ENCODE measurements around the gene BMERB1. TPM values are rescaled to one million over a fixed set of nuclear protein-coding genes. Genes with fewer than 3 reads are reported as not detected.

Gene BMERB1
- total RNA-seq, 2 experiments from 2014 or later = 21.6 to 23.2 TPM

- ChIA-PET CTCF (no interaction called here), POLR2A (no interaction called here)
Measured at GRCh38 chr16:15517743-15518377, 83.5 kb downstream of the BMERB1 start.

- ChIA-PET CTCF (interaction anchor here (0.6 kb wide), 1 partner anchor 29 kb away, joined by 3 read pairs; no protein-coding TSS in a partner anchor), POLR2A (no interaction called here)
Measured at GRCh38 chr16:15518381-15519351, 84.3 kb downstream of the BMERB1 start.

GRCh38 chr16:15519790-15520189, 85.4 kb downstream of the BMERB1 start:
- CTCF ChIA-PET = no interaction called here

GRCh38 chr16:15521390-15521757, 87.0 kb downstream of the BMERB1 start:
- CTCF ChIA-PET = no interaction called here
- POLR2A ChIA-PET = no interaction called here

More at GRCh38 chr16:15519790-15520189, 85.4 kb downstream of the BMERB1 start:
- POLR2A ChIA-PET = no interaction called here

- ChIA-PET CTCF (interaction anchor here (0.5 kb wide), 1 partner anchor 186 kb away, joined by 3 read pairs; no protein-coding TSS in a partner anchor), POLR2A (no interaction called here)
Measured at GRCh38 chr16:15521758-15522509, 87.5 kb downstream of the BMERB1 start.

DNA sequence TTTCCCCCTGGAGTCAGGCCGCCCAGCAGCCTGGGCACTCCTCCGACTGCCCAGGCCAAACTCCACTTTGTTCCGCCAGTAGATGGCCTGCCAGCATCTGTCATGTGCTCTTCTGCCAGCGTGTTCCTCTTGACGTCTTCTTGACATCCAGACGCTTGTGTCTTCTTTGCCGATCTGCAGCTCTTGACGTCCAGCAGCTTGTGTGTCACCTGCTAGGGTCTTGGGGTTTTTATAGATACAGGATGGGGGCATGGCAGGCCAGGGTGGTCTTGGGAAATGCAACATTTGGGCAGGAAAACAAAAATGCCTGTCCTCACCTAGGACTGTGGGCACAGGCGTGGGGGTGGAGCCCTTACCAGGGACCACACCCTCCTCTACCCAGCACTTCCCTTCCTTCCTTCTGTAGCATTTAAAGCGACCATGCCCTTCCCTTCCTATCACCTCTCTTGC, 88.7 kb downstream of the BMERB1 start:
- POLR2A ChIA-PET = no interaction called here
- CTCF ChIA-PET = interaction anchor here (1.0 kb wide), 1 partner anchor 11 kb away, joined by 3 read pairs; no protein-coding TSS in a partner anchor

GRCh38 chr16:15523939-15524338, 89.6 kb downstream of the BMERB1 start:
- CTCF ChIA-PET = interaction anchor here (0.8 to 1.0 kb wide), 2 partner anchors 10 to 19 kb away, joined by 3 to 4 read pairs; no protein-coding TSS in a partner anchor
- POLR2A ChIA-PET = no interaction called here

DNA sequence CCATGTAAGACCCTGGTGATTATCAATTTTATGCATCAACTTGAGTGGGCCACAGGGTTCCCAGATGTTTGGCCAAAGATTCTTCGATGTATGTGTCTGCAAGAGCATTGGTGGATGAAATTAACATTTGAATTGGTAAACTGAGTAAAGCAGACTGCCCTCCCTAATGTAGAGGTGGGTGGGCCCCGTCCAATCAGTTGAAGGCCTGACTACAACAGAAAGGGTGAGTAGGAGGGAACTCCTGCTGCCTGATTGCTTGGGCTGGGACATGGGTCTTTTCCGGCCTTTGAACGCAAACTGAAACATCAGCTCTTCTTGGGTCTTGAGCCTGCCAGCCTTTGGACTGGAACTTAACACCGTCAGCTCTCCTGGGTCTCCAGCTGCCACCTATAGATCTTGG, 90.6 kb downstream of the BMERB1 start:
- ChIA-PET POLR2A (no interaction called here), CTCF (no interaction called here)

- POLR2A ChIA-PET = no interaction called here
- CTCF ChIA-PET = no interaction called here
Measured at GRCh38 chr16:15526097-15526496, 91.7 kb downstream of the BMERB1 start.

DNA sequence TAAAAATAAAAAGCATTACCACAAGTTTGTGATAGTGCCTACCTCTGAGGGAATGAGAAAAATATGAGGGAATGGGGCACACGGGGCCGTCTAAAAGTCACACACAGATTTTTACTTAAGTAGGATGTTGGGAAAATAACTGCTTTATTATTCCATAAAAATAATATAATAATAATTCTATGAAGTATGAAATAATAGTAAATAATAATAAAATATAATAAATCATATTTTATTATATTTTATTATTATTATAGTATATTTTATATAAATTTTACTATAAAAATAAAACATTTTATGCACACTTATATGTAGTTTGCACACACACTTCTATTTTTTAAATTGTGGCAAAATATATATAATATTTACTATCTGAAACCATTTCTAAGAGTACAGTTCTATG, 92.3 kb downstream of the BMERB1 start:
- POLR2A ChIA-PET = no interaction called here
- CTCF ChIA-PET = no interaction called here

GRCh38 chr16:15529673-15530072, 95.3 kb downstream of the BMERB1 start:
- POLR2A ChIA-PET = no interaction called here

GRCh38 chr16:15530085-15530484, 95.7 kb downstream of the BMERB1 start:
- CTCF ChIA-PET = no interaction called here
- POLR2A ChIA-PET = no interaction called here

More at GRCh38 chr16:15529673-15530072, 95.3 kb downstream of the BMERB1 start:
- CTCF ChIA-PET = no interaction called here

DNA sequence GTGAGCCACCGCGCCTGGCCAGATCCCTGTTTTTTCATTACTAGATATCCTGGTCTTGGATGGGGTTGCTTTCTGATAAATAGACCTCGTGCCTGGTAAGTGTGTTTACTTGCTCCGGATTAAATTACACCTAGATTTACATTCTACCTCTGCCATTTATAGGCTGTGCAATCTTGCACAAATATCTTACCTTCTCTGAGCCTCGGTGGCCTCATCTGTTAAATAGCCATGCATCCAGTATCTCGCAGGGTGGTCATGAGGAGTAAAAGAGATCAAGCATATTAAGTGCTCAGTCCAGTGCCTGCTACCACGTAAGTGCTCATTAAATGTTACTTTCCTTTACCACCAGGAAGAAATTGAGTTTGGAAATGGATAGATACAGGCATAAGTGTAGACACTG, 98.4 kb downstream of the BMERB1 start:
- ChIA-PET CTCF (no interaction called here), POLR2A (no interaction called here)

DNA sequence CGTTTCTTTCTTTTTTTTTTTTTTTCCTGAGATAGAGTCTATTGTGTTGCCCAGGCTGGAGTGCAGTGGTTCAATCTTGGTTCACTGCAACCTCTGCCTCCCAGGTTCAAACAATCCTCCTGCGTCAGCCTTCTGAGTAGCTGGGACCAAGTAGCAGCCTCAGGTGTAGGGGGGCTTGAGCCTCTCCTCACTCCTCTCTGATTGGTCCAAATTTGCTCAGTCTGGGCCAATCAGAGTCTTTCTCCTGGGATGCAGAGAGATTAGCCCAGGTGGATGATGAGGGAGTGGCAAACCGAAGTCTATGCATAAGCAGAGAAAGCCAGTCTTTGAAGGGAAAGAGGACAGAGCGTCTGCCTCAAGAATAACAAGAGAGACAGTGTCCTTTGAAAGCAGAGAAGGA, 99.0 kb downstream of the BMERB1 start:
- ChIA-PET CTCF (no interaction called here), POLR2A (no interaction called here)

GRCh38 chr16:15535772-15536171, 101.4 kb downstream of the BMERB1 start:
- CTCF ChIA-PET = no interaction called here
- POLR2A ChIA-PET = no interaction called here

GRCh38 chr16:15536843-15537242, 102.5 kb downstream of the BMERB1 start:
- CTCF ChIA-PET = no interaction called here
- POLR2A ChIA-PET = no interaction called here

DNA sequence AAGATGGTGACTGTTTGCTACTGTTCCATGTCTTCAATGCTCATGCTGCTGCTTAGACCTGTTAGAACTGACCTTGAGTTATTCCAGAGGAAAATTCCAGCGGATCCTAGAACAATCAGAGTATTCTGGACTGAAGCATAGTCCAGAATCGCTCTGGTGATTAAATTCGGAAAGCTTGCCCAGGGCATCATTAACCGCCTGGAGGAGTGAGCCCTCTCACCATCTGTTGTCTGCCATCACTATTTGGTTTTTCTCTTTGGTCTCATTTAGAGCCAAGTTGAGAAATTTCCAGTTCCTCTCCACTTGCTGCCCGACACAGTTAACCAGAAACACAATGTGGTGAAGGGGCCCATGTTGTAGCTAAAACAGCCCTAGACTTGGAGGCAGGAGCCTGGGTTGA, 104.1 kb downstream of the BMERB1 start:
- CTCF ChIA-PET = no interaction called here
- POLR2A ChIA-PET = no interaction called here

- POLR2A ChIA-PET = no interaction called here
- CTCF ChIA-PET = no interaction called here
Measured at GRCh38 chr16:15539197-15539596, 104.8 kb downstream of the BMERB1 start.

DNA sequence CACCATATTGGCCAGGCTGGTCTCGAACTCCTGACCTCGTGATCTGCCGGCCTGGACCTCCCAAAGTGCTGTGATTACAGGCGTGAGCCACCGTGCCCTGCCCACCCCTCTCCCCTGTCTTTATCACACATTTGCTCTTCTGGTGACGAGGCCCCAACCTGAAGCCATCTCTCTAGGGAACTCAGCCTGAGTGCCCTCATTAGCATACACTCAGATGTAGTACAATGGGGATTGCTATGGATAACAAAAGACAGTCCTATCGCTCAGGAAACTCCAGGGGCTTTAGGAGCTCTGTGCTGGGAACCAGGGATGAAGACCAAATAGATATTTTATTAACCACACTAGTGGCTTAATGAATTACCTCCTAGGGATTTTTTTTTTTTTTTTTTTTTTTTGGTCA, 107.9 kb downstream of the BMERB1 start:
- CTCF ChIA-PET = interaction anchor here (0.7 kb wide), 1 partner anchor 114 kb away, joined by 4 read pairs; no protein-coding TSS in a partner anchor

GRCh38 chr16:15542734-15543347, 108.5 kb downstream of the BMERB1 start:
- POLR2A ChIA-PET = no interaction called here
- CTCF ChIA-PET = no interaction called here

More for the DNA sequence above, 107.9 kb downstream of the BMERB1 start:
- POLR2A ChIA-PET = no interaction called here

Measured in activated CD8-positive, alpha-beta memory T cell treated with anti-CD3 and anti-CD28 coated beads for 36 hours (primary cell).